HepG2 (cell line): ENCODE data around the gene MGLL. TPM values are rescaled to one million over a fixed set of nuclear protein-coding genes. Genes with fewer than 3 reads are reported as not detected.

Source experiments
- ATAC-seq: fragments of 200-7000 bp; cut with Tn5 transposase; 3 replicates; pipeline ENCODE4 v1.9.1; 2020; ENCODE audit warnings: mild to moderate bottlenecking, moderate library complexity
- BruUV-seq: library from RNA; stranded (reverse); fragments of 400-500 nt; replicated peaks from 2 replicates; lab custom pipeline; 2021; lab: Mats Ljungman, UMichigan
- CTCF ChIA-PET: fragments of 300-600 bp; formaldehyde crosslinking; extraction: SDS; loops from one replicate; lab custom pipeline; 2021; ENCODE audit warnings: low total read pairs, inconsistent platforms, low intra/inter-chr PET ratio; lab: Yijun Ruan, JAX
- POLR2A ChIA-PET: fragments of 350-600 bp; sonication (Branson Sonifier 250); formaldehyde crosslinking; loops from one replicate; lab custom pipeline; 2020; ENCODE audit warnings: antibody characterized with exemption, inconsistent platforms; lab: Yijun Ruan, JAX
- DNase-seq: peaks from one replicate; pipeline ENCODE4 v3.0.0-alpha.2; 2015; ENCODE audit warnings: low spot score
- FAIRE-seq: peaks from 3 replicates; lab custom pipeline; 2011; peaks lifted over from hg19 to GRCh38; lab: Jason Lieb, UNC
- H2AFZ ChIP-seq: one replicate; pipeline ENCODE4 v1.6.1; 2011; ENCODE audit warnings: low read length, inconsistent platforms
- H3K27ac ChIP-seq: fragments of 300-600 bp; 3 replicates; pipeline ENCODE4 v1.8.0; 2011; ENCODE audit warnings: mixed run types, mild to moderate bottlenecking, mixed read lengths, low read length, inconsistent platforms; ENCODE audit not compliant: insufficient read depth; ENCODE audit errors: extremely low read length
- H3K27me3 ChIP-seq, 2 experiments: fragments of 200-600 bp in 1 of 2; 2 replicates in 1 of 2; 3 replicates in 1 of 2; pipeline versions ENCODE4 v1.6.0 to v1.8.0; 2011; ENCODE audit warnings: low read length in 2 of 2, mild to moderate bottlenecking in 2 of 2, moderate library complexity in 2 of 2, inconsistent platforms in 1 of 2; ENCODE audit not compliant: insufficient read depth in 2 of 2, control insufficient read depth in 1 of 2
- H3K36me3 ChIP-seq, 2 experiments: fragments of 200-600 bp in 1 of 2; replicated peaks in 1 of 2; 2 replicates in 1 of 2; 3 replicates in 1 of 2; pipeline versions ENCODE4 v1.5.1 to v1.8.0; 2011; ENCODE audit warnings: low read length in 2 of 2, inconsistent platforms in 1 of 2; ENCODE audit not compliant: insufficient read depth in 2 of 2, control insufficient read depth in 1 of 2
- H3K4me1 ChIP-seq: 2 replicates; pipeline ENCODE4 v1.5.1; 2012; ENCODE audit warnings: low read length, inconsistent platforms; ENCODE audit not compliant: insufficient read depth
- H3K4me2 ChIP-seq: 2 replicates; pipeline ENCODE4 v1.6.0; 2011; ENCODE audit warnings: low read depth, low read length, inconsistent platforms
- H3K4me3 ChIP-seq, 3 experiments: fragments of 200-600 bp in 1 of 3; sonication (generic), shearing (Covaris generic) in 1 of 3; replicated peaks in 1 of 3; 2 replicates each; pipeline ENCODE4 v1.5.1; 2011 to 2016; ENCODE audit warnings: low read length in 3 of 3, inconsistent platforms in 2 of 3, low read depth in 2 of 3, mild to moderate bottlenecking in 2 of 3, control low read depth in 1 of 3, mixed read lengths in 1 of 3; ENCODE audit not compliant: insufficient read depth in 1 of 3
- H3K79me2 ChIP-seq: one replicate; pipeline ENCODE4 v1.6.1; 2011; ENCODE audit warnings: low read length, inconsistent platforms; ENCODE audit not compliant: insufficient read depth
- H3K9ac ChIP-seq: 2 replicates; pipeline ENCODE4 v1.6.0; 2011; ENCODE audit warnings: mild to moderate bottlenecking, low read depth, low read length, inconsistent platforms; ENCODE audit not compliant: insufficient read depth
- H3K9me3 ChIP-seq: 2 replicates; pipeline ENCODE4 v1.5.1; 2012; ENCODE audit warnings: mild to moderate bottlenecking, low read length
- H4K20me1 ChIP-seq: 2 replicates; pipeline ENCODE4 v1.6.0; 2011; ENCODE audit warnings: inconsistent platforms, mild to moderate bottlenecking, low read length, moderate library complexity; ENCODE audit not compliant: insufficient read depth
- ADNP ChIP-seq: sonication (generic); formaldehyde crosslinking; IDR thresholded peaks from 2 replicates; pipeline ENCODE4 v1.4.0; 2020; ENCODE audit warnings: missing genetic modification reagents
- EED ChIP-seq: sonication (generic); formaldehyde crosslinking; IDR thresholded peaks from 2 replicates; pipeline ENCODE4 v1.5.0; 2020; ENCODE audit warnings: mild to moderate bottlenecking, missing genetic modification reagents
- GABPA ChIP-seq, 2 experiments: IDR thresholded peaks; 2 replicates each; pipeline ENCODE4 v1.6.1; 2011 to 2016; ENCODE audit warnings: low read depth in 2 of 2, low read length in 1 of 2, missing biosample characterization in 1 of 2, missing genetic modification characterization in 1 of 2
- GABPB1 ChIP-seq: IDR thresholded peaks from 2 replicates; pipeline ENCODE4 v1.6.1; 2016; ENCODE audit warnings: mild to moderate bottlenecking, missing genetic modification reagents, moderate library complexity, missing compliant biosample characterization
- HIC2 ChIP-seq: sonication (generic); formaldehyde crosslinking; IDR thresholded peaks from 2 replicates; pipeline ENCODE4 v1.9.0; 2022; ENCODE audit warnings: low read depth, missing genetic modification reagents
- JARID2 ChIP-seq: sonication (generic); formaldehyde crosslinking; IDR thresholded peaks from 2 replicates; pipeline ENCODE4 v1.8.1; 2023; ENCODE audit warnings: missing genetic modification reagents, inconsistent platforms; ENCODE audit not compliant: insufficient replicate concordance
- LBX2 ChIP-seq: sonication (generic); formaldehyde crosslinking; IDR thresholded peaks from 2 replicates; pipeline ENCODE4 v1.5.0; 2020; ENCODE audit warnings: missing genetic modification reagents, mild to moderate bottlenecking, borderline replicate concordance
- MLXIP ChIP-seq: sonication (generic); formaldehyde crosslinking; IDR thresholded peaks from 2 replicates; pipeline ENCODE4 v1.9.0; 2021; ENCODE audit warnings: missing genetic modification reagents, borderline replicate concordance
- MXI1 ChIP-seq: IDR thresholded peaks from 3 replicates; pipeline ENCODE4 v1.6.1; 2012; ENCODE audit warnings: low read depth, low read length, inconsistent platforms, borderline replicate concordance
- SMAD3 ChIP-seq: sonication (generic); formaldehyde crosslinking; IDR thresholded peaks from 2 replicates; pipeline ENCODE4 v1.4.0; 2020; ENCODE audit warnings: missing genetic modification reagents
- ZFP1 ChIP-seq: IDR thresholded peaks from 2 replicates; pipeline ENCODE4 v1.6.1; 2016
- ZNF430 ChIP-seq: sonication (generic); formaldehyde crosslinking; IDR thresholded peaks from 2 replicates; pipeline ENCODE4 v1.9.0; 2021; ENCODE audit warnings: mild to moderate bottlenecking, missing genetic modification reagents
- ZNF576 ChIP-seq: sonication (generic); formaldehyde crosslinking; IDR thresholded peaks from 2 replicates; pipeline ENCODE4 v1.4.0; 2020; ENCODE audit warnings: mild to moderate bottlenecking, missing genetic modification reagents
- ZNF672 ChIP-seq: sonication (generic); formaldehyde crosslinking; IDR thresholded peaks from 2 replicates; pipeline ENCODE4 v1.8.1; 2022; ENCODE audit warnings: missing genetic modification reagents
- ZNF775 ChIP-seq: sonication (generic); formaldehyde crosslinking; IDR thresholded peaks from 2 replicates; pipeline ENCODE4 v1.4.0; 2020; ENCODE audit warnings: missing genetic modification reagents, mild to moderate bottlenecking, moderate library complexity, borderline replicate concordance
- WGBS: methylation state at CpG from one replicate; pipeline ENCODE4 v1.1.6; 2017; ENCODE audit warnings: low lambda C conversion rate; 5-methylcytosine and 5-hydroxymethylcytosine counted together
- in situ Hi-C: cut with HindIII; loops from 2 replicates; pipeline ENCODE4 v1.10.0; 2017; ENCODE audit warnings: low pct_unique_long_range_greater_than_20kb; ENCODE audit not compliant: extremely low pct_ligation_motif_present
- intact Hi-C: fragments of 100-400 bp; cut with micrococcal nuclease; formaldehyde crosslinking; loops from one replicate; pipeline ENCODE4 v1.10.0; 2022; ENCODE audit not compliant: unreplicated experiment
- polyA plus RNA-seq, 8 experiments: library from polyadenylated mRNA; depleted of rRNA in 3 of 8; stranded (reverse) in 7 of 8; unstranded in 1 of 8; fragments of >200 nt; fragmentation: Illumina TruSeq in 4 of 8; extraction: Trizol in 4 of 8; gene quantifications; 2 replicates each; pipeline versions ENCODE4 v1.2.1 to v1.2.3, GENCODE V29; 2011 to 2016; ENCODE audit warnings: low read depth in 4 of 8, missing spikeins in 1 of 8, mixed read lengths in 1 of 8; ENCODE audit not compliant: insufficient read depth in 1 of 8
- total RNA-seq, 5 experiments: library from RNA; depleted of rRNA; stranded (reverse); fragments of >200 nt; fragmentation: Illumina TruSeq; extraction: Trizol; gene quantifications; 2 replicates each; pipeline ENCODE4 v1.2.3, GENCODE V29; 2016; ENCODE audit warnings: low read depth in 1 of 5

The MGLL gene
- total and polyA plus RNA-seq, 2 of the 13 experiments (the other 11 are each of a cell fraction or from before 2014, with no cell fraction given), result not detected

- in situ Hi-C loops, result no loop called here
- Histone ChIP-seq H3K27ac (no peak overlapping the region), H3K27me3 (no peaks in the 10 kb centered on the region), H3K4me3 (no peak overlapping the region)
- CTCF ChIA-PET, result no interaction called here
- TF ChIP-seq ZNF672 (CRISPR knock-in tag) (no peak), ZNF576 (CRISPR knock-in tag) (no peak), GABPA (IDR thresholded peaks at IDR 0.05; ENCODE audit: low read depth, low read length) (no peak), GABPA (CRISPR knock-in tag; IDR thresholded peaks at IDR 0.05; ENCODE audit: low read depth) (no peak), EED (no peak), JARID2 (CRISPR knock-in tag) (no peak), ZNF775 (CRISPR knock-in tag) (no peak), SMAD3 (CRISPR knock-in tag) (no peak), GABPB1 (no peak), MXI1 (no peak), ZFP1 (no peak)
- TF ChIP-seq, all 625 proteins: peak for 0
- peaks cover 1% of the 10 kb centered on the region for H3K4me1 ChIP-seq
- no peak overlapping the region for H3K9ac ChIP-seq
- ATAC-seq (no peak), DNase-seq (no peak), FAIRE-seq (no peak)
- intact Hi-C loops, result no loop called here
- no peaks in the 10 kb centered on the region for H3K9me3 ChIP-seq
- POLR2A ChIA-PET, result no interaction called here
- no TSS peak for BruUV-seq
- H3K79me2 ChIP-seq, result no peaks in the 10 kb centered on the region
- peaks cover 4 to 5% of the 10 kb centered on the region in 2 experiments; a peak in 2 of 5 replicates for H3K36me3 ChIP-seq
- no peaks in the 10 kb centered on the region for H4K20me1 ChIP-seq
- no peak overlapping the region for H2AFZ ChIP-seq
- 87% methylated on average over 2 of the region's 2 CpGs for WGBS
- H3K4me2 ChIP-seq, result no peak overlapping the region
Measured at GRCh38 chr3:127666676-127667075, 155.6 kb downstream of the MGLL start.

GRCh38 chr3:127665586-127665985, 156.7 kb downstream of the MGLL start:
- ChIA-PET CTCF (no interaction called here), POLR2A (no interaction called here)
- no peak overlapping the region for H2AFZ ChIP-seq
- 100% methylated on average over 2 of the region's 3 CpGs for whole genome bisulfite sequencing
- no peaks in the 10 kb centered on the region for H3K4me1 ChIP-seq
- FAIRE-seq (no peak), DNase-seq (no peak), ATAC-seq (no peak)
- peaks cover 4 to 9% of the 10 kb centered on the region in 2 experiments; a peak in 3 of 5 replicates for H3K36me3 ChIP-seq
- in situ Hi-C loops (no loop called here), intact Hi-C loops (no loop called here)
- no peaks in the 10 kb centered on the region for H3K79me2 ChIP-seq
- H3K4me3 ChIP-seq, result no peak overlapping the region
- no peak overlapping the region for H3K27ac ChIP-seq
- H3K9me3 ChIP-seq, result no peaks in the 10 kb centered on the region
- no peak overlapping the region for H3K4me2 ChIP-seq
- H3K9ac ChIP-seq, result no peak overlapping the region
- BruUV-seq, result no TSS peak
- no peaks in the 10 kb centered on the region for H4K20me1 ChIP-seq
- no peaks in the 10 kb centered on the region for H3K27me3 ChIP-seq
- TF ChIP-seq LBX2 (CRISPR knock-in tag), result no peak
- no peak for TF ChIP-seq ADNP (CRISPR knock-in tag)
- TF ChIP-seq HIC2 (CRISPR knock-in tag), result no peak
- TF ChIP-seq MLXIP (CRISPR knock-in tag), result no peak
- no peak for TF ChIP-seq ZNF430 (CRISPR knock-in tag)
